Measurements from ENCODE around the gene EPHB3.

DNA sequence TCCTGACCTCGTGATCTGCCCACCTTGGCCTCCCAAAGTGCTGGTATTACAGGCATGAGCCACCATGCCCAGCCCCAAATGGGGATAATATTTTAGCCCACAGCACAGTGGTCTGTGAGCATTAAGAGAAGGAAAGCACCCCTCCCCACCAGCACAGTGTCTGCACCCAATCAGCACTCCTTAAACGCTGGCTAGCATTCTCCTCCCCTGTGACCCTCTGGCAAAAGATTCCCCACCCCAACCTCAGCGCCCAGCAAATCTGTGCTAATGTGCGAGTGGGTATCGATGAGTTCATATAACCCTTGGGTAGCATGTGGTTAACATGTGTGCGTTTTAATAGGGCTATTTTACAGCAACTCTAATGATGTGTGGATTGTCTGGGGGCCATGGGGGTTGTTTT lies 18.3 kb upstream of the EPHB3 start:
- TF ChIP-seq POLR2A (IDR thresholded peaks at IDR 0.05; ENCODE audit: extremely low read depth, insufficient read length) = no peak
- TF ChIP-seq, protein P1, sequence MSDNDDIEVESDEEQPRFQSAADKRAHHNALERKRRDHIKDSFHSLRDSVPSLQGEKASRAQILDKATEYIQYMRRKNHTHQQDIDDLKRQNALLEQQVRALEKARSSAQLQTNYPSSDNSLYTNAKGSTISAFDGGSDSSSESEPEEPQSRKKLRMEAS (IDR thresholded peaks at IDR 0.05; ENCODE audit: low read depth, low read length) = no peak
- TF ChIP-seq, protein P2, sequence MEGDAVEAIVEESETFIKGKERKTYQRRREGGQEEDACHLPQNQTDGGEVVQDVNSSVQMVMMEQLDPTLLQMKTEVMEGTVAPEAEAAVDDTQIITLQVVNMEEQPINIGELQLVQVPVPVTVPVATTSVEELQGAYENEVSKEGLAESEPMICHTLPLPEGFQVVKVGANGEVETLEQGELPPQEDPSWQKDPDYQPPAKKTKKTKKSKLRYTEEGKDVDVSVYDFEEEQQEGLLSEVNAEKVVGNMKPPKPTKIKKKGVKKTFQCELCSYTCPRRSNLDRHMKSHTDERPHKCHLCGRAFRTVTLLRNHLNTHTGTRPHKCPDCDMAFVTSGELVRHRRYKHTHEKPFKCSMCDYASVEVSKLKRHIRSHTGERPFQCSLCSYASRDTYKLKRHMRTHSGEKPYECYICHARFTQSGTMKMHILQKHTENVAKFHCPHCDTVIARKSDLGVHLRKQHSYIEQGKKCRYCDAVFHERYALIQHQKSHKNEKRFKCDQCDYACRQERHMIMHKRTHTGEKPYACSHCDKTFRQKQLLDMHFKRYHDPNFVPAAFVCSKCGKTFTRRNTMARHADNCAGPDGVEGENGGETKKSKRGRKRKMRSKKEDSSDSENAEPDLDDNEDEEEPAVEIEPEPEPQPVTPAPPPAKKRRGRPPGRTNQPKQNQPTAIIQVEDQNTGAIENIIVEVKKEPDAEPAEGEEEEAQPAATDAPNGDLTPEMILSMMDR (IDR thresholded peaks at IDR 0.05; ENCODE audit: low read depth, low read length) = no peak

Data from NB4 (cell line).